ENCODE data around the gene IFNGR2.

GRCh38 chr21:33370305-33370704 lies 32.9 kb upstream of the IFNGR2 start:
- TF ChIP-seq KLF1 (tag by site-specific recombination; IDR thresholded peaks at IDR 0.05) (no peak), ZNF488 (tag by site-specific recombination; IDR thresholded peaks at IDR 0.05) (no peak), ZNF398 (tag by site-specific recombination; IDR thresholded peaks at IDR 0.05) (no peak), ZNF10 (tag by site-specific recombination; IDR thresholded peaks at IDR 0.05) (no peak), ZNF121 (tag by site-specific recombination; IDR thresholded peaks at IDR 0.05) (no peak), KLF17 (tag by site-specific recombination; IDR thresholded peaks at IDR 0.05) (no peak), SALL2 (tag by site-specific recombination; IDR thresholded peaks at IDR 0.05; ENCODE audit: borderline replicate concordance) (no peak), ZNF114 (tag by site-specific recombination; IDR thresholded peaks at IDR 0.05) (no peak), CTCF (tag by site-specific recombination; IDR thresholded peaks at IDR 0.05) (no peak), ZBTB7A (tag by site-specific recombination; IDR thresholded peaks at IDR 0.05; ENCODE audit: low read depth) (no peak), PRDM2 (tag by site-specific recombination; IDR thresholded peaks at IDR 0.05; ENCODE audit: borderline replicate concordance) (no peak)
